Cardiac muscle cell (in vitro differentiated cells and primary cell): Measurements from ENCODE around the gene VGLL4. TPM values are rescaled to one million over a fixed set of nuclear protein-coding genes. Genes with fewer than 3 reads are reported as not detected.

Experiments used
- DNase-seq, 2 donors: peaks; one replicate each; pipeline versions ENCODE4 v3.0.0 to v3.0.0-alpha.2; 2010 to 2017; ENCODE audit warnings: low read depth in 1 of 2, low spot score in 1 of 2
- H3K27ac ChIP-seq: fragments of 200-600 bp; sonication (generic); 2 replicates; pipeline ENCODE4 v1.5.1; 2016
- H3K27me3 ChIP-seq: fragments of 200-600 bp; sonication (generic); 2 replicates; pipeline ENCODE4 v1.6.0; 2016; ENCODE audit warnings: control low read depth
- H3K36me3 ChIP-seq: fragments of 200-600 bp; sonication (generic); 2 replicates; pipeline ENCODE4 v1.5.1; 2016; ENCODE audit warnings: control low read depth
- H3K4me1 ChIP-seq: fragments of 200-600 bp; sonication (generic); 2 replicates; pipeline ENCODE4 v1.8.1; 2017; ENCODE audit warnings: low read depth, mild to moderate bottlenecking, mixed run types
- H3K4me3 ChIP-seq: fragments of 200-600 bp; sonication (generic); 2 replicates; pipeline ENCODE4 v1.5.1; 2016; ENCODE audit warnings: mild to moderate bottlenecking
- H3K9me3 ChIP-seq: fragments of 200-600 bp; sonication (generic); 2 replicates; pipeline ENCODE4 v1.5.1; 2017; ENCODE audit warnings: low read depth, mild to moderate bottlenecking, control low read depth
- CTCF ChIP-seq: IDR thresholded peaks from 2 replicates; pipeline ENCODE4 v1.5.1; 2012; ENCODE audit warnings: low read depth, mild to moderate bottlenecking, low read length
- polyA plus RNA-seq: library from polyadenylated mRNA; unstranded; fragments of >200 nt; fragmentation: Nextera tagmentation; extraction: Ambion mirVana; gene quantifications from 2 replicates; pipeline ENCODE4 v1.2.1, GENCODE V29; 2016
- total RNA-seq: library from RNA; depleted of rRNA; stranded (reverse); fragments of >200 nt; gene quantifications from 2 replicates; pipeline ENCODE4 v1.2.3, GENCODE V29; 2016

The VGLL4 gene
- total and polyA plus RNA-seq, 2 experiments from 2014 or later: 62.9 to 147 TPM

- DNase-seq: no peak
- H3K4me3 ChIP-seq: no peak overlapping the region
- H3K36me3 ChIP-seq: peaks cover 33% of the 10 kb centered on the region
- H3K27me3 ChIP-seq: no peaks in the 10 kb centered on the region
- no peak for TF ChIP-seq CTCF
- H3K9me3 ChIP-seq: no peaks in the 10 kb centered on the region
- H3K27ac ChIP-seq: peak overlapping the region; percentile 53
- H3K4me1 ChIP-seq: peaks cover 6% of the 10 kb centered on the region
Measured at GRCh38 chr3:11562277-11562881, 81.3 kb downstream of the VGLL4 start.

GRCh38 chr3:11560746-11561145, 83.0 kb downstream of the VGLL4 start:
- no peak for DNase-seq
- Histone ChIP-seq H3K36me3 (peaks cover 34% of the 10 kb centered on the region), H3K9me3 (no peaks in the 10 kb centered on the region), H3K27ac (peak overlapping the region; percentile 76), H3K27me3 (no peaks in the 10 kb centered on the region), H3K4me1 (peaks cover 6% of the 10 kb centered on the region), H3K4me3 (no peak overlapping the region)
- no peak for TF ChIP-seq CTCF

GRCh38 chr3:11559816-11560633, 83.7 kb downstream of the VGLL4 start:
- Histone ChIP-seq H3K36me3 (peaks cover 37% of the 10 kb centered on the region), H3K27ac (peak overlapping the region; percentile 76), H3K9me3 (no peaks in the 10 kb centered on the region), H3K27me3 (no peaks in the 10 kb centered on the region), H3K4me1 (peaks cover 6% of the 10 kb centered on the region), H3K4me3 (no peak overlapping the region)
- no peak for TF ChIP-seq CTCF
- no peak for DNase-seq

GRCh38 chr3:11558918-11559815, 84.5 kb downstream of the VGLL4 start:
- Histone ChIP-seq H3K4me1 (peaks cover 6% of the 10 kb centered on the region), H3K36me3 (peaks cover 35% of the 10 kb centered on the region)
- TF ChIP-seq CTCF: no peak

GRCh38 chr3:11558411-11558903, 85.3 kb downstream of the VGLL4 start:
- Histone ChIP-seq H3K27ac (peak overlapping the region; percentile 76), H3K4me1 (peaks cover 6% of the 10 kb centered on the region), H3K4me3 (no peak overlapping the region), H3K27me3 (no peaks in the 10 kb centered on the region), H3K9me3 (no peaks in the 10 kb centered on the region), H3K36me3 (peaks cover 30% of the 10 kb centered on the region)
- DNase-seq: no peak
- TF ChIP-seq CTCF: no peak

More at GRCh38 chr3:11558918-11559815, 84.5 kb downstream of the VGLL4 start:
- no peak for DNase-seq
- Histone ChIP-seq H3K27ac (peak overlapping the region; percentile 76), H3K4me3 (no peak overlapping the region), H3K9me3 (no peaks in the 10 kb centered on the region), H3K27me3 (no peaks in the 10 kb centered on the region)
